Spleen (tissue), 7 donors: ENCODE data around the gene FAM240A.

ENCODE experiments used
- CTCF ChIP-seq, 11 experiments: fragments of 200-600 bp in 7 of 11; fragments of 450-650 bp in 4 of 11; sonication (generic) in 4 of 11; IDR thresholded peaks in 8 of 11; conservative IDR thresholded peaks in 3 of 11; 1 replicate in 7 of 11; 2 replicates in 4 of 11; pipeline versions ENCODE4 v1.4.0 to v1.8.0; 2016 to 2021; ENCODE audit warnings: antibody characterized with exemption in 11 of 11, inconsistent platforms in 4 of 11, mild to moderate bottlenecking in 1 of 11
- POLR2AphosphoS5 ChIP-seq, 3 donors: sonication (generic); formaldehyde crosslinking; IDR thresholded peaks; one replicate each; pipeline ENCODE4 v1.5.1; 2017; ENCODE audit warnings: antibody characterized with exemption in 3 of 3
- donor health status: DM: no; HTN: no; CAD: no; lungs with moderate emphysema.
- donor health status: DM: no; HTN: no; CAD: no.
- donor health status: DM: no; HTN: no; CAD: no.

- TF ChIP-seq POLR2AphosphoS5 (IDR thresholded peaks at IDR 0.05) (no peak), CTCF (IDR thresholded peaks at IDR 0.05 in 8 of 11, conservative IDR thresholded peaks at IDR 0.05 in 3 of 11) (no peak)
These were observed 12.7 kb upstream of the FAM240A start for GRCh38 chr3:46599590-46599989.
